Fibroblast of skin of abdomen (primary cell): ENCODE data around the gene DNM2.
A peak's percentile ranks its signal among the peaks of the same experiment; 100 is the strongest.
"Not testable (repeated sequence)": the region's sequence is repeated elsewhere in the genome, so short reads cannot be mapped to it uniquely, and the experiment has no call there.

Experiments used
- DNase-seq: peaks from one replicate; pipeline ENCODE4 v3.0.0-alpha.2; 2013

Gene DNM2

GRCh38 chr19:10870955-10871603 is 153.2 kb downstream of the DNM2 start, which contains the start of gene CARM1:
Gene CARM1 (plus strand): TSS chr19:10871553. CDS start chr19:10871703, 150 bp downstream.
- peak; percentile 98 for DNase-seq

GRCh38 chr19:10871711-10872545 is 154.0 kb downstream of the DNM2 start:
- peak; percentile 20 for DNase-seq

GRCh38 chr19:10872546-10873107 is 154.7 kb downstream of the DNM2 start:
- no peak for DNase-seq

- DNase-seq: no peak
Observed at GRCh38 chr19:10874024-10874423, 156.1 kb downstream of the DNM2 start.

GRCh38 chr19:10876459-10877240 is 158.8 kb downstream of the DNM2 start:
- no peak for DNase-seq

GRCh38 chr19:10877608-10878007 is 159.7 kb downstream of the DNM2 start:
- not testable (repeated sequence) for DNase-seq

GRCh38 chr19:10878253-10878652 is 160.4 kb downstream of the DNM2 start:
- DNase-seq: no peak
